Stomach (tissue), 4 donors: Measurements from ENCODE around the gene SCRN1.

ENCODE experiments used
- POLR2A ChIP-seq, 4 donors: fragments of 450-650 bp; IDR thresholded peaks; one replicate each; pipeline ENCODE4 v1.6.1; 2016; ENCODE audit warnings: antibody characterized with exemption in 4 of 4, control low read depth in 2 of 4, mild to moderate bottlenecking in 1 of 4, moderate library complexity in 1 of 4
- POLR2AphosphoS5 ChIP-seq, 3 donors: sonication (generic); formaldehyde crosslinking; IDR thresholded peaks; one replicate each; pipeline ENCODE4 v1.6.1; 2016; ENCODE audit warnings: antibody characterized with exemption in 3 of 3
- TF ChIP-seq, protein P1 (sequence below), 7 experiments: fragments of 450-650 bp in 4 of 7; fragments of 200-600 bp in 3 of 7; sonication (generic) in 3 of 7; IDR thresholded peaks; one replicate each; pipeline ENCODE4 v1.5.1; 2016 to 2019; ENCODE audit warnings: antibody characterized with exemption in 7 of 7, control low read depth in 2 of 7, mild to moderate bottlenecking in 1 of 7

DNA sequence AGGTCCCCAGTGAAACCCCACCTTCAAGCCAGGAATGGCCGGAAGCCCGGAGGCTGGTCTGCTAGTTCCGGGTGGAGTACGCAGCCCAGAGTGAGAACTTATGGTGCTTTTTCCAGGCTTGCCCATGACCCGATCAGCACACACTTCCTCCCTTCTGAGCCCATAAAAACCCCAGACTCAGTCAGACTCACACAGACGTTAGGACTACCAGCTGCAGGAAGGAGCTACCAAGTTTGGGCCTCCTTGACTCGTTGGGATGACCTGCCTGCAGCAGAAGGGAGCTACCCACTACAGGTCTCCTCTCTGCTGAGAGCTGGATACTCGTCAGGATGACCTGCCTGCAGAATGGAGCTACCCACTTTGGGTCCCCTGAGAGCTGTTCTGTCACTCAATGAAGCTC, 39.1 kb downstream of the SCRN1 start:
- TF ChIP-seq, protein P1, sequence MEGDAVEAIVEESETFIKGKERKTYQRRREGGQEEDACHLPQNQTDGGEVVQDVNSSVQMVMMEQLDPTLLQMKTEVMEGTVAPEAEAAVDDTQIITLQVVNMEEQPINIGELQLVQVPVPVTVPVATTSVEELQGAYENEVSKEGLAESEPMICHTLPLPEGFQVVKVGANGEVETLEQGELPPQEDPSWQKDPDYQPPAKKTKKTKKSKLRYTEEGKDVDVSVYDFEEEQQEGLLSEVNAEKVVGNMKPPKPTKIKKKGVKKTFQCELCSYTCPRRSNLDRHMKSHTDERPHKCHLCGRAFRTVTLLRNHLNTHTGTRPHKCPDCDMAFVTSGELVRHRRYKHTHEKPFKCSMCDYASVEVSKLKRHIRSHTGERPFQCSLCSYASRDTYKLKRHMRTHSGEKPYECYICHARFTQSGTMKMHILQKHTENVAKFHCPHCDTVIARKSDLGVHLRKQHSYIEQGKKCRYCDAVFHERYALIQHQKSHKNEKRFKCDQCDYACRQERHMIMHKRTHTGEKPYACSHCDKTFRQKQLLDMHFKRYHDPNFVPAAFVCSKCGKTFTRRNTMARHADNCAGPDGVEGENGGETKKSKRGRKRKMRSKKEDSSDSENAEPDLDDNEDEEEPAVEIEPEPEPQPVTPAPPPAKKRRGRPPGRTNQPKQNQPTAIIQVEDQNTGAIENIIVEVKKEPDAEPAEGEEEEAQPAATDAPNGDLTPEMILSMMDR (IDR thresholded peaks at IDR 0.05) = no peak
- no peak for TF ChIP-seq POLR2AphosphoS5 (IDR thresholded peaks at IDR 0.05)
- no peak for TF ChIP-seq POLR2A (IDR thresholded peaks at IDR 0.05)
